HG03045 (cell line): ENCODE results near the gene MICA.
"Not testable (repeated sequence)": the region's sequence is repeated elsewhere in the genome, so short reads cannot be mapped to it uniquely, and the experiment has no call there.

ENCODE experiments used
- ATAC-seq: cut with Tn5 transposase; IDR thresholded peaks from one replicate; pipeline ENCODE4 v1.9.1; 2021; ENCODE audit warnings: mild to moderate bottlenecking, moderate library complexity; ENCODE audit not compliant: unreplicated experiment

MICA gene

GRCh38 chr6:31453259-31453658 is 49.9 kb downstream of the MICA start:
- no peak for ATAC-seq

GRCh38 chr6:31459864-31460263 is 56.5 kb downstream of the MICA start:
- not testable (repeated sequence) for ATAC-seq

DNA sequence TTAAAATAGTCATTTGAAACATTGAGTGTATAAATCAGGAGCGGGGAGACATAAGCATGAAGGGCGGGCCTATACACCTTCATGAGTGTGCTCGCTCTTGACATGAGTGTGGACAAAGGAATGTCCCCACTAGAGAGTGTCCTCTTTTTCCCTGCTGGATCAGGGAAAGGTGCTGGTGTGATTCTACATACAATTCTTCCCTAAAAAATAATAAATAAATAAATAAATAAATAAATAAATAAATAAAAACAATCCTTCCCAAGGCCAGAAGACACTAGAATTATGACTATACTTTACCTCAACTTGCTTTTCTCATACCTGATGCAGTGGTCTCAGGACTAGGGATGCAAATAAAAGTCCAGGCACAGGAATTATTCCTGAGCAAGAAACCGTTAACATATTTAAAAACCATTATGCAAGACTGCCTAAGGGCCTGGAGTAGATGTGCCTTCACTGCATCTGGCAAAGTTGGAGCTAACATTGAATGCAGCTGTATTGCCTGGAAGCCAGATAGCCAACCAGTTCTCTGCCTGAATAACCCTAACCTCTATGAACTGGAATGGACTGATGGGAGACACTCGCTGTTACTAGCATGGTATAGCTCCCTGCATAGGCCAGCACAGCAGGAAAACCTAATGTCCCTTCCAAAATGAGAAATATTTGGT is 57.1 kb downstream of the MICA start:
- no peak for ATAC-seq

DNA sequence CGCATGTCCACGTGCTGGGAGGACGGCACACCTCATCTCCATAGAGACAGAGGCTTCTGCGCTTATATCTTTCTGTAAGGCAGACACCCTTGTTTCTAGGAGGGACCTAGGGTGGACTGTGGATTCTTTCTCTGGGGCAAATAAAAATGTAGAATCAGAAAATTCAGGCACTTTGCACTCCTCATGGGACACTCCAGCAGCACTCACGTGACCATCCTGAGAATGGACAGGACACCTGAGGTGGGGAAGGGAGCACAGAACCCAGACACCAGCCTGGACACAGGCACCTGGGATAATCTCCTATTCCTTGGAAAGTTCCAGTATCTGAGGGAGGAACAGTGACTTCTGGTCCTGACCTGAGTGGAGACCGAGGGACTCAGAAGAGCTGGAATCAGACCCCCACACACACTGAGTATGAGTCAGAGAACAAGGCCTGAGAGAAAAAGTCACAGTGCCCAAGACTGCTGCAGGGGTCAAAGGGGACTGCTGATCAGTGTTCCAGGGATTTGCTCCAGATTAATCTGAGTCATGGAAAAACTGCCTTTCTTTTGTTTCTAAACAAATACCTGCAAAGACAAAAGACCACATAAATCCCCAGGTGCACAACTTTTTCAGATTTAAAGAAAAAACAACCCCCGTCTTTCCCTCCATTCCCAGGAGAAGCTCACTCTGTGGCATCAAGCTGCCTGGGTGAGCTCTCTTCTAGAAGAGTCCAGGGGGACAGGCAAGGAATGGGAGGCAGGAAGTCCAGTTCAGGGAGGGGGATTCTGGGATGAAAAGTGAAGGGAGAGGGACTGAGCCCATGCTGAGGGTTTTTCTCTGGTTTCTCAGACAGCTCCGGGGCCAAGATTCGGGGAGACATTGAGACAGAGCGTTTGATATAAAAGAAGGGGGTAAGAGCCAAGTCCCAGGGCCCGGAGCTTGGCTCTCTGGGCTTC is 58.9 kb downstream of the MICA start:
- no peak for ATAC-seq

DNA sequence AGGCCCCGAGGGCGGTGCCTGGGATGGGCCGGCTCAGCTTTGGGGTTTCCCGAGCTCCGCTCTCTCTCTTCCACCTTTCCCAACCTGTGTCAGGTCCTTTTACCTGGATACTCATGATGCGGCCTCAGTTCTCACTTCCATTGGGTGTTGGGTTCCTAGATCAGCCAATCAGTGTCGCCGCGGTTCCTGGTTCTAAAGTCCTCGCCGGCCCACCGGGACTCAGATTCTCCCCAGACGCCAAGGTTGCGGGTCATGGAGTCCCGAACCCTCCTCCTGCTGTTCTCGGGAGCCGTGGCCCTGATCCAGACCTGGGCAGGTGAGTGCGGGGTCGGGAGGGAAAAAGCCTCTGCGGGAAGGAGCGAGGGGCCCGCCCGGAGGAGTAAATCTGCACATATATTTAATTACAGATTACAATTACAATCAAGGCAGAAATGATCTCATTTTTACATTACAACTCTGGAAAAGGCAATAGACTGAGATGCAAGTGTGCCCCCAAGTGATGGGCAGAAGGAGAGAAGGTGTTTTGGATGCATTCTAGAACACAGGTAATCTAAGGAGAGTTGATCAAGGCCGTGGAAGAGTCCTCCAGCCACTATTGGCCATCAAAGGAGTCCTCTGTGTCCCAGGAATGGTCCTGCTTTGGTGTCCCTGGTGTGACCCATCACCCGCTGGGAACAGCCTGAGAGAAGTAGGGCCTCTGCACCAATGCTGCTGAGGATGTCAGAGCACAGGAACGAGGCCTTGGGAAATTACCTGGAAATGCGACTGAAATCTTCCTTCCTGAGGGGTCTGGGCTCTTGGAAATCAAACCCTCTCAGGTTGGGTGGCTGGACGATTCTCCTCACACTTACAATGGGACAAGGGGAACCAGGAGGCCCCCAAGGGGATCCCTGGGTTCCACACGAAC is 59.8 kb downstream of the MICA start:
- peak; percentile 88 for ATAC-seq

- no peak for ATAC-seq
Measured at GRCh38 chr6:31464252-31465184, 61.1 kb downstream of the MICA start.
